ENCODE results near the gene PTPRR.

Gene PTPRR

DNA sequence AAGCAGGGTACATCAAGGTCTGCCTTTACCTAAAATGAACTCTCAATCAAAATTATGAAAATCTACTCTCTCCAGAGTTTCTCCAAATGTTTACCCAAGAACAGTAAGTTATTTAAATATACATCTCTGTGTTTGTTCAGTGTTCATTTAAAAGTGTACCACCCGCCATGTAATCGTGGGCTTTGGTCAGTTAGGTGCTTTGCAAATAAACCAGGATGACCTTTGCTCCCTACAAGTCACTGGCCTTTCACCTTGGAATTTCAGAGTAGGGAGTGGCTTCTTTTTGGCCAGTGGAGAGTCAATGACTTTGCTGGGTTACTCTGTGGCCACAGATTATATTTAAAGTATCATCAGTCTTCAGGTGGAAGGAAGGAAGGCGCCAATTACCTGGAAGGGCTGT lies 208.7 kb downstream of the PTPRR start:
- Histone ChIP-seq H3K4me1 (no peaks in the 10 kb centered on the region), H3K9me3 (ENCODE audit: control insufficient read depth, low read length) (no peaks in the 10 kb centered on the region), H3K4me3 (ENCODE audit: low read depth, low read length) (no peak overlapping the region), H3K79me2 (no peaks in the 10 kb centered on the region), H3K27ac (no peak overlapping the region), H3K36me3 (ENCODE audit: control insufficient read depth, insufficient read depth, low read length) (no peaks in the 10 kb centered on the region), H2AFZ (no peak overlapping the region), H3K9ac (no peak overlapping the region), H3K27me3 (ENCODE audit: control insufficient read depth, insufficient read depth, low read length) (no peaks in the 10 kb centered on the region), H3K4me2 (ENCODE audit: low read length) (no peak overlapping the region)
- TF ChIP-seq, protein P1, sequence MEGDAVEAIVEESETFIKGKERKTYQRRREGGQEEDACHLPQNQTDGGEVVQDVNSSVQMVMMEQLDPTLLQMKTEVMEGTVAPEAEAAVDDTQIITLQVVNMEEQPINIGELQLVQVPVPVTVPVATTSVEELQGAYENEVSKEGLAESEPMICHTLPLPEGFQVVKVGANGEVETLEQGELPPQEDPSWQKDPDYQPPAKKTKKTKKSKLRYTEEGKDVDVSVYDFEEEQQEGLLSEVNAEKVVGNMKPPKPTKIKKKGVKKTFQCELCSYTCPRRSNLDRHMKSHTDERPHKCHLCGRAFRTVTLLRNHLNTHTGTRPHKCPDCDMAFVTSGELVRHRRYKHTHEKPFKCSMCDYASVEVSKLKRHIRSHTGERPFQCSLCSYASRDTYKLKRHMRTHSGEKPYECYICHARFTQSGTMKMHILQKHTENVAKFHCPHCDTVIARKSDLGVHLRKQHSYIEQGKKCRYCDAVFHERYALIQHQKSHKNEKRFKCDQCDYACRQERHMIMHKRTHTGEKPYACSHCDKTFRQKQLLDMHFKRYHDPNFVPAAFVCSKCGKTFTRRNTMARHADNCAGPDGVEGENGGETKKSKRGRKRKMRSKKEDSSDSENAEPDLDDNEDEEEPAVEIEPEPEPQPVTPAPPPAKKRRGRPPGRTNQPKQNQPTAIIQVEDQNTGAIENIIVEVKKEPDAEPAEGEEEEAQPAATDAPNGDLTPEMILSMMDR (IDR thresholded peaks at IDR 0.05) = no peak

DNA sequence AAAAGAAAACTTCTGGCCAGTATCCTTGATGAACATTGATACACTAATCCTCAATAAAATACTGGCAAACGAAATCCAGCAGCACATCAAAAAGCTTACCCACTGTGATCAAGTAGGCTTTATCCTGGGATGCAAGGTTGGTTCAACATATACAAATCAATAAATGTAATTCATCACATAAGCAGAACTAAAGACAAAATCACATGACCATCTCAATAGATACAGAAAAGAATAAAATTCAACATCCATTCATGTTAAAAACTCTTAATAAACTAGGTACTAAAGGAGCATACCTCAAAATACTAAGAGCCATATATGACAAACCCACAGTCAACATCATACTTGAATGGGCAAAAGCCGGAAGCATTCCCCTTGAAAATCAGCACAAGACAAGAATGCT lies 211.5 kb downstream of the PTPRR start:
- no peak overlapping the region for H3K27ac ChIP-seq
- H3K79me2 ChIP-seq = no peaks in the 10 kb centered on the region
- H3K9ac ChIP-seq = no peak overlapping the region
- no peaks in the 10 kb centered on the region for H3K27me3 ChIP-seq (ENCODE audit: control insufficient read depth, insufficient read depth, low read length)
- TF ChIP-seq, protein P1 (IDR thresholded peaks at IDR 0.05) = no peak
- no peak overlapping the region for H2AFZ ChIP-seq
- H3K4me1 ChIP-seq = no peaks in the 10 kb centered on the region
- H3K9me3 ChIP-seq (ENCODE audit: control insufficient read depth, low read length) = no peaks in the 10 kb centered on the region
- no peak overlapping the region for H3K4me3 ChIP-seq (ENCODE audit: low read depth, low read length)
- no peaks in the 10 kb centered on the region for H3K36me3 ChIP-seq (ENCODE audit: control insufficient read depth, insufficient read depth, low read length)
- H3K4me2 ChIP-seq (ENCODE audit: low read length) = no peak overlapping the region

DNA sequence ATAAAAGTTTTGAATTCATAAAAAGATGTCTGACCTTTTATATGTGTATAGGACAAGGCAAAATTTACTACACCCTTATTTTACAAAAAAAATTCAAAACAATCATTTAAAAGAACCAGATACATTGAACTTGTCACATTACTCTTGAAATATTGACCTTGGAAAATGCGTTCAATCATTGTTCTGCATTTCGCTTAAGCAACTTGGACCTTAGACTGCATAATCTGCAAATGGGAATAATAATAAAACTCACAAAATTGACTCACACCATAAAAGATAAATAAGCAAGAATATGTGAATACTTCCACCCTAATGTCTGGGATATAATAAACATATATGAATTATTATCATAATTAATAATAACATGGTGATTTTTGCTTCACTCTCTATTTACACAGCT lies 213.9 kb downstream of the PTPRR start:
- H3K27me3 ChIP-seq (ENCODE audit: control insufficient read depth, insufficient read depth, low read length) = no peaks in the 10 kb centered on the region
- H3K4me3 ChIP-seq (ENCODE audit: low read depth, low read length) = no peak overlapping the region
- H2AFZ ChIP-seq = no peak overlapping the region
- H3K36me3 ChIP-seq (ENCODE audit: control insufficient read depth, insufficient read depth, low read length) = no peaks in the 10 kb centered on the region
- H3K27ac ChIP-seq = no peak overlapping the region
- no peak overlapping the region for H3K4me2 ChIP-seq (ENCODE audit: low read length)
- no peaks in the 10 kb centered on the region for H3K4me1 ChIP-seq
- H3K9me3 ChIP-seq (ENCODE audit: control insufficient read depth, low read length) = no peaks in the 10 kb centered on the region
- TF ChIP-seq, protein P1 (IDR thresholded peaks at IDR 0.05) = no peak
- H3K9ac ChIP-seq = no peak overlapping the region
- no peaks in the 10 kb centered on the region for H3K79me2 ChIP-seq

DNA sequence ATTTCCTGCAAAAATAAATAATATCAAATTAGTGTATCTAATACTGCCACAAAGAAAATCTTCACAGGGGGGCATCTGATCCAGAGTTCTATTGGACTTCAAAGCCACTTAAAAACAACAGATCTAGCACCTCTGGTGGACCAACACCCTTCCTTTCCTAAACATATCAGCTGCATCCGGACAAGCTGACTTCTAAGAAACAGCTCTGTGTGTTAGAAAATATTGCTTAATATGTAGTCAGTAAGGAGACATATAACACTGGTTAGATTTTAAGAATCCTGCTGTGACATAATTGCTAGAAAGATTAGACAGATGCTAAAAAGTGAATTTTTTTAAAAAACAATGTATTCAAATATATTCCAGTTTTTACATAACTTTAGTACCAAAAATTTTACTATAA lies 222.2 kb downstream of the PTPRR start:
- Histone ChIP-seq H3K79me2 (no peaks in the 10 kb centered on the region), H3K4me1 (no peaks in the 10 kb centered on the region), H3K36me3 (ENCODE audit: control insufficient read depth, insufficient read depth, low read length) (no peaks in the 10 kb centered on the region), H2AFZ (no peak overlapping the region), H3K27ac (no peak overlapping the region), H3K27me3 (ENCODE audit: control insufficient read depth, insufficient read depth, low read length) (no peaks in the 10 kb centered on the region), H3K9me3 (ENCODE audit: control insufficient read depth, low read length) (no peaks in the 10 kb centered on the region), H3K9ac (no peak overlapping the region), H3K4me3 (ENCODE audit: low read depth, low read length) (no peak overlapping the region), H3K4me2 (ENCODE audit: low read length) (no peak overlapping the region)
- TF ChIP-seq, protein P1 (IDR thresholded peaks at IDR 0.05) = no peak

DNA sequence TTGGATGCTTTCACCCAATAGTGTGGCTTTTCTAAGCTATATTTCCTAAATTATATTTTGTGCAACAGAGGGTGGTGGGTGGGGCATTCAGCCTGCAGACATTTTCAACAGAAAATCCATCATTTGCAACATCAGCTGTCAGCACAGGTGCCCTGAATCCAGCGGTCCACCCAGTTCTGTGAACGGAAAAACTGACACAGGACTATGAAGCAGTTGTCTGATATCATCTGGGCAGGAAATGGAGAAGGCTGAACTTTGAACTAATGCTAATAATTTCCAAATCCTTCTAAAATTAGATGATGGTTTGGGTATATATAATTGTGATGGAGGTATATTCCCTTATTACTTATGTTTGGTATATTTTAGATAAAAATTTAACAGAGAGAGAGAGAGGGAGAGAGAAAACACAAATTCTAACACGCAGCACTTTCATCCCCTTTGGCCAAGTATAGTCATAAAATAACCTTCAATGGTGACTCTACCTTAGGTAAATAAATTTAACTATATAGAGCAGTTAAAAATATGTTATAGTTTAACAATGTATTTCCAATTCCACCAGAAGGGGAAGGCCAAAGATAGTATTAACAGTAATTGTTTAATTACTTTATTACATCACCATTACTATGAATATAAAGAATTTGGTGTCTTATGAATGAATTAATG lies 225.0 kb downstream of the PTPRR start:
- no peaks in the 10 kb centered on the region for H3K4me1 ChIP-seq
- no peak overlapping the region for H3K27ac ChIP-seq
- H3K27me3 ChIP-seq (ENCODE audit: control insufficient read depth, insufficient read depth, low read length) = no peaks in the 10 kb centered on the region
- no peak overlapping the region for H3K4me3 ChIP-seq (ENCODE audit: low read depth, low read length)
- H2AFZ ChIP-seq = no peak overlapping the region
- H3K9me3 ChIP-seq (ENCODE audit: control insufficient read depth, low read length) = no peaks in the 10 kb centered on the region
- no peaks in the 10 kb centered on the region for H3K36me3 ChIP-seq (ENCODE audit: control insufficient read depth, insufficient read depth, low read length)
- TF ChIP-seq, protein P1 (IDR thresholded peaks at IDR 0.05) = no peak
- H3K9ac ChIP-seq = no peak overlapping the region
- no peak overlapping the region for H3K4me2 ChIP-seq (ENCODE audit: low read length)
- no peaks in the 10 kb centered on the region for H3K79me2 ChIP-seq

Data from parathyroid adenoma (tissue), 2 donors.